Measurements from ENCODE around the gene NUDT21.

DNA sequence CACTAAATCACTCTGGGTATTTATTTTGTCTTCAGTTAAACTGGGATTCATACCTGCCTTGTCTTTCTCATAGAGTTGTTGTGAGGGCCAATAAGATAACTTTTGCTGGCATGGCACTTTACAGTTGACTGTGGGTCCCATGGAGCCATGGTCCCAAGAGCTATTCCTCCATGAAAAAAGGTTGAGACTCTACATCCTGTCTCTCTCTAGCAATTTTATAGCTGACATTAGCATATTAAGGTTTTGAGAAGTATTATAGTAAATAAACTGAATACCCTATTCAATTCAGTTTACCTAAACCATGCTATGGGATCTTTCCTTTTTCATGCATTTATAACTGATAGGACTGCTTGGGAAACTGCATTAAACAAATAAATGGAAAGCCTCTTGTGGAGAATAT, 17.7 kb upstream of the NUDT21 start:
- no peak for TF ChIP-seq CTCF (IDR thresholded peaks at IDR 0.05)
- no peak for TF ChIP-seq POLR2A (IDR thresholded peaks at IDR 0.05)

Measured in ovary (tissue), 3 donors.